ENCODE measurements around the gene TFCP2L1. TPM values are rescaled to one million over a fixed set of nuclear protein-coding genes. Genes with fewer than 3 reads are reported as not detected.

TFCP2L1 gene
- total and polyA plus RNA-seq, 4 donors: 0.06 to 1.5 (median 0.36) TPM

GRCh38 chr2:121211689-121212151, 73.3 kb downstream of the TFCP2L1 start:
- no peak overlapping the region for H3K4me3 ChIP-seq (ENCODE audit: low read depth in 1 of 3, low read length in 3 of 3)
- WGBS: 76% methylated on average over 8 of the region's 8 CpGs
- no peak for DNase-seq (ENCODE audit: low spot score)
- H3K27me3 ChIP-seq (ENCODE audit: control insufficient read depth in 4 of 4, insufficient read depth in 4 of 4, low read length in 3 of 4): peaks cover 0 to 13% (median 2%) of the 10 kb centered on the region in 4 donors
- no peak overlapping the region for H3K27ac ChIP-seq (ENCODE audit: low read depth in 1 of 2, low read length in 2 of 2)
- peaks cover 6 to 16% (median 13%) of the 10 kb centered on the region in 4 donors for H3K4me1 ChIP-seq (ENCODE audit: control insufficient read depth in 4 of 4, insufficient read depth in 4 of 4, low read length in 3 of 4)
- no peaks in the 10 kb centered on the region for H3K36me3 ChIP-seq (ENCODE audit: control insufficient read depth in 4 of 4, insufficient read depth in 3 of 4, low read depth in 1 of 4, low read length in 3 of 4)
- H3K9ac ChIP-seq (ENCODE audit: low read depth in 1 of 2, low read length in 2 of 2): no peak overlapping the region
- H3K9me3 ChIP-seq (ENCODE audit: control insufficient read depth in 4 of 4, low read length in 3 of 4): no peaks in the 10 kb centered on the region
- TF ChIP-seq GABPA (IDR thresholded peaks at IDR 0.05 in 1 of 2, conservative IDR thresholded peaks at IDR 0.05 in 1 of 2): no peak
- TF ChIP-seq HNF4A (conservative IDR thresholded peaks at IDR 0.05): no peak
- TF ChIP-seq NR2F2 (IDR thresholded peaks at IDR 0.05): no peak
- TF ChIP-seq, protein P1, sequence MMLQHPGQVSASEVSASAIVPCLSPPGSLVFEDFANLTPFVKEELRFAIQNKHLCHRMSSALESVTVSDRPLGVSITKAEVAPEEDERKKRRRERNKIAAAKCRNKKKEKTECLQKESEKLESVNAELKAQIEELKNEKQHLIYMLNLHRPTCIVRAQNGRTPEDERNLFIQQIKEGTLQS (IDR thresholded peaks at IDR 0.05): no peak
- TF ChIP-seq HNF4G (IDR thresholded peaks at IDR 0.05): no peak
- no peak for TF ChIP-seq RAD21 (IDR thresholded peaks at IDR 0.05)
- TF ChIP-seq EGR1 (IDR thresholded peaks at IDR 0.05; ENCODE audit: low read depth in 2 of 2): no peak
- TF ChIP-seq YY1 (IDR thresholded peaks at IDR 0.05): no peak
- TF ChIP-seq, protein P2, sequence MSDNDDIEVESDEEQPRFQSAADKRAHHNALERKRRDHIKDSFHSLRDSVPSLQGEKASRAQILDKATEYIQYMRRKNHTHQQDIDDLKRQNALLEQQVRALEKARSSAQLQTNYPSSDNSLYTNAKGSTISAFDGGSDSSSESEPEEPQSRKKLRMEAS (IDR thresholded peaks at IDR 0.05): no peak
- TF ChIP-seq CTCF (IDR thresholded peaks at IDR 0.05; ENCODE audit: low read depth, low read length, missing input control): no peak
- TF ChIP-seq RXRA (IDR thresholded peaks at IDR 0.05): no peak
- no peak for TF ChIP-seq FOXA1 (IDR thresholded peaks at IDR 0.05)

DNA sequence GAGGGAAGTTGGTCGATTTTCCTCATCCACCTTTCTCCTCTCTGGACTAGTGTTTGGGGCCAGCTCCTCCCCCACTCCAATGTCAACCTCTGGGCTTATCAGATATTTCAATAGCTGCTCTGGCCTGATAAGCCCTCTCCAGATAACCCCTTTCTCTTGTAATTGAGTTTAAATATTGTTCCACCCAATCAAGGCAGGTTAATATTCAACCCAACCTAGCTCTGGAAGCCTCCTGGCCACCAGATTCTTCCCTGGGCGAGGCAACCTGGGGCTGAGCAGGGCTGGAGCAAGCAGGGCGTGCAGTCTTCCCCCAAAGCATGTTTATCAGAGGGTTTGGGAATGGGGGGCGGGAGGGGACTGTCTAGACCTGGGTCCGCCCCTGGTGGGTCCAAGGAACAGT, 73.8 kb downstream of the TFCP2L1 start:
- no peaks in the 10 kb centered on the region for H3K36me3 ChIP-seq (ENCODE audit: control insufficient read depth in 4 of 4, insufficient read depth in 3 of 4, low read depth in 1 of 4, low read length in 3 of 4)
- no peak for DNase-seq (ENCODE audit: low spot score)
- H3K27ac ChIP-seq (ENCODE audit: low read depth in 1 of 2, low read length in 2 of 2): no peak overlapping the region
- H3K4me1 ChIP-seq (ENCODE audit: control insufficient read depth in 4 of 4, insufficient read depth in 4 of 4, low read length in 3 of 4): peaks cover 6 to 16% (median 13%) of the 10 kb centered on the region in 4 donors
- no peak overlapping the region for H3K9ac ChIP-seq (ENCODE audit: low read depth in 1 of 2, low read length in 2 of 2)
- no peaks in the 10 kb centered on the region for H3K9me3 ChIP-seq (ENCODE audit: control insufficient read depth in 4 of 4, low read length in 3 of 4)
- peaks cover 0 to 13% (median 2%) of the 10 kb centered on the region in 4 donors for H3K27me3 ChIP-seq (ENCODE audit: control insufficient read depth in 4 of 4, insufficient read depth in 4 of 4, low read length in 3 of 4)
- TF ChIP-seq HNF4G (IDR thresholded peaks at IDR 0.05): no peak
- no peak for TF ChIP-seq TAF1 (conservative IDR thresholded peaks at IDR 0.05)
- TF ChIP-seq SP1 (IDR thresholded peaks at IDR 0.05): no peak
- TF ChIP-seq FOXA1 (IDR thresholded peaks at IDR 0.05): peak; percentile 34
- TF ChIP-seq, protein P2 (IDR thresholded peaks at IDR 0.05): no peak
- no peak for TF ChIP-seq GABPA (IDR thresholded peaks at IDR 0.05 in 1 of 2, conservative IDR thresholded peaks at IDR 0.05 in 1 of 2)
- TF ChIP-seq RAD21 (IDR thresholded peaks at IDR 0.05): no peak
- TF ChIP-seq REST (IDR thresholded peaks at IDR 0.05): no peak
- TF ChIP-seq NR2F2 (IDR thresholded peaks at IDR 0.05): no peak
- TF ChIP-seq RXRA (IDR thresholded peaks at IDR 0.05): peak; percentile 16 to 70
- no peak for TF ChIP-seq JUND (IDR thresholded peaks at IDR 0.05)
- TF ChIP-seq FOXA2 (IDR thresholded peaks at IDR 0.05): peak; percentile 41
- no peak for TF ChIP-seq EGR1 (IDR thresholded peaks at IDR 0.05; ENCODE audit: low read depth in 2 of 2)
- TF ChIP-seq CTCF (IDR thresholded peaks at IDR 0.05; ENCODE audit: low read depth, low read length, missing input control): no peak
- no peak for TF ChIP-seq ZBTB33 (IDR thresholded peaks at IDR 0.05)
- peak in 1 of 2 donors; percentile 34 for TF ChIP-seq HNF4A (conservative IDR thresholded peaks at IDR 0.05)
- TF ChIP-seq, protein P1 (IDR thresholded peaks at IDR 0.05): no peak
- TF ChIP-seq YY1 (IDR thresholded peaks at IDR 0.05): peak; percentile 50
- no peak overlapping the region for H3K4me3 ChIP-seq (ENCODE audit: low read depth in 1 of 3, low read length in 3 of 3)
- 27% methylated on average over 5 of the region's 5 CpGs for WGBS

All from liver (tissue), 9 donors.